KOPT-K1 (cell line): ENCODE data around the gene RNF183.
A peak's percentile ranks its signal among the peaks of the same experiment; 100 is the strongest.

Source experiments
- H3K27ac ChIP-seq: fragments of 200-600 bp; sonication (generic); 2 replicates; pipeline ENCODE4 v1.5.1; 2016; ENCODE audit warnings: antibody characterized with exemption, mild to moderate bottlenecking, low read depth, low read length; ENCODE audit not compliant: poor library complexity, severe bottlenecking
- H3K36me3 ChIP-seq: fragments of 200-600 bp; sonication (generic); 2 replicates; pipeline ENCODE4 v1.5.1; 2017; ENCODE audit warnings: antibody characterized with exemption, mild to moderate bottlenecking, low read length, moderate library complexity; ENCODE audit not compliant: insufficient read depth
- H3K9me3 ChIP-seq: fragments of 200-600 bp; sonication (generic); 2 replicates; pipeline ENCODE4 v1.5.1; 2017; ENCODE audit warnings: antibody characterized with exemption, low read length, mild to moderate bottlenecking; ENCODE audit not compliant: insufficient read depth, poor library complexity, severe bottlenecking

Gene RNF183, protein sequence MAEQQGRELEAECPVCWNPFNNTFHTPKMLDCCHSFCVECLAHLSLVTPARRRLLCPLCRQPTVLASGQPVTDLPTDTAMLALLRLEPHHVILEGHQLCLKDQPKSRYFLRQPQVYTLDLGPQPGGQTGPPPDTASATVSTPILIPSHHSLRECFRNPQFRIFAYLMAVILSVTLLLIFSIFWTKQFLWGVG

GRCh38 chr9:113302792-113303418 lies at the start of gene RNF183:
RNF183 (minus strand) TSS chr9:113303376; CDS start chr9:113298184, 5,192 bp downstream.
- H3K9me3 ChIP-seq = no peaks in the 10 kb centered on the region
- H3K36me3 ChIP-seq = no peaks in the 10 kb centered on the region
- no peak within 1 kb of the TSS for H3K27ac ChIP-seq

DNA sequence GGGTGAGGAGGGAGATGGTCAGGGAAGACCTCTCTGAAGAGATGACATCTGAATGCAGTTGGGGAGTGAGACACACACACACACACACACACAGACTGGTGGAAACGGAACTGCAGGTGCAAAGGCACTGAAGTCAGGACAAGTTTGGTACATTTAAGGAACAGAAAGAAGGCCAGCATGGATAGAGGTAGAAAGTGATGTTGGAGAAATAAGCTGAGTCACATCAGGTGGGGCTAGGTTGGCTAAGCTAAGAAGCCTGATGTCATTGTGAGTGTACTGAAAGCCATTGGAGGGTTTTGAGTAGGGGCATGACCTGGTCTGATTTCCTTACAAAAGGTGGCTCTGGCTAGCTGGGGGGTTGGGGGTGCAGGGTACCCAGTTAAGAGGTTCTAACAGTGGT lies 49.2 kb upstream of the RNF183 start:
- Histone ChIP-seq H3K36me3 (no peaks in the 10 kb centered on the region), H3K9me3 (no peaks in the 10 kb centered on the region), H3K27ac (no peak overlapping the region)

- Histone ChIP-seq H3K36me3 (no peaks in the 10 kb centered on the region), H3K9me3 (no peaks in the 10 kb centered on the region), H3K27ac (no peak overlapping the region)
Observed at GRCh38 chr9:113352006-113352405, 48.8 kb upstream of the RNF183 start.

DNA sequence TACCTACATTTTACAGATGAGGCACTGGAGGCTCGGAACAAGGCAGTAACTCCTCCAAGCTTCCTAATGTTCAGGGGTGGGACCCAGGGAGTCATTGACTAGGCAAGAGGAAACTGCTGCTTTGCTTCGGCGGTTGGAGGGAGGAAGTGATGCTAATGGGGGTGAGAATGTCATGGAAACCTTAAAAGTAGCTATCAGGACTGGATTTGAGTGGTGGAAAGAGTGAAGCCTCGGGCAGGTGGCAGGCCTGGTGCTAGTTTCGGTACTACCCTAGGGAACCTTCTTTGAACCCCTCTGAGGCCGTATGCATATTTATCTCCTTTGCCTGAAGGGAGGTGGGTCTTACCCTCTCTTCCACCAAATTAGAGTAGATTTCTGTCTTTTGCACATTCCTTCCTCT lies 47.8 kb upstream of the RNF183 start:
- no peaks in the 10 kb centered on the region for H3K9me3 ChIP-seq
- H3K27ac ChIP-seq = no peak overlapping the region
- no peaks in the 10 kb centered on the region for H3K36me3 ChIP-seq

- Histone ChIP-seq H3K27ac (no peak overlapping the region), H3K9me3 (no peaks in the 10 kb centered on the region)
Observed at GRCh38 chr9:113350107-113350661, 47.0 kb upstream of the RNF183 start.

DNA sequence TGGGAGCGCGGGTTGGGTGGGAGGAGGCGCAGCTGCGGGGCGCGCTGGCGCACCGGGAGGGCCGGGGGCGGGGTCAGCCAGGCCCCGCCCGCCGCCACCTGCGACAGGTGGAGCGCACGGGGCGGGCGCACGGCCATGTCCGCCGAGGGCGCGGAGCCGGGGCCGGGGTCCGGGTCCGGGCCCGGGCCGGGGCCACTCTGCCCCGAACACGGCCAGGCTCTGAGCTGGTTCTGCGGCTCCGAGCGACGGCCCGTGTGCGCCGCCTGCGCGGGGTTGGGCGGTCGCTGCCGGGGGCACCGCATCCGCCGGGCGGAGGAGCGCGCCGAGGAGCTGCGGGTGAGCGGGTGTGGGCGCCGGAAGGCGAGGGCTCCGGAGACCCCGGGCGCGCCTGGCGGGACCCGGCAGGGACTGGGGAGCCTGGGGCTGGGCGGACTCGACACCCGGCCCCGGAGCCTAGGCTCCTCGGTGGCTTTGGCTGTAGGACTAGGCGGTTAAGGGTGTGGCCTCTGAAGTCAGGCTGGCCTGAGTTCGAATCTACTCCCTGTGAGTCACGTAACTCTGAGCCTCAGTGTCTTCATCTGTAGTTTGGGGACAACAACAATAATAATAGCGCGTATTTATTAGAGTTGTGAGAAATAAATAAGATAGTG lies 46.4 kb upstream of the RNF183 start, which contains the start of gene BSPRY:
TSS of gene BSPRY (plus strand) at position 97 of the 650 bp plus-strand sequence. CDS start at position 136, 39 bp downstream.
- Histone ChIP-seq H3K27ac (no peak within 1 kb of the TSS), H3K36me3 (no peaks in the 10 kb centered on the region)

More at GRCh38 chr9:113350107-113350661, 47.0 kb upstream of the RNF183 start:
- H3K36me3 ChIP-seq = no peaks in the 10 kb centered on the region

GRCh38 chr9:113349066-113349444 lies 45.9 kb upstream of the RNF183 start:
- H3K9me3 ChIP-seq = no peaks in the 10 kb centered on the region
- no peaks in the 10 kb centered on the region for H3K36me3 ChIP-seq
- no peak overlapping the region for H3K27ac ChIP-seq

More for the DNA sequence above, 46.4 kb upstream of the RNF183 start, which contains the start of gene BSPRY:
- H3K9me3 ChIP-seq = no peaks in the 10 kb centered on the region

- H3K27ac ChIP-seq = no peak overlapping the region
- H3K36me3 ChIP-seq = no peaks in the 10 kb centered on the region
- H3K9me3 ChIP-seq = no peaks in the 10 kb centered on the region
Observed at GRCh38 chr9:113348437-113348836, 45.3 kb upstream of the RNF183 start.

GRCh38 chr9:113345671-113346070 lies 42.5 kb upstream of the RNF183 start:
- Histone ChIP-seq H3K27ac (no peak overlapping the region), H3K9me3 (no peaks in the 10 kb centered on the region), H3K36me3 (no peaks in the 10 kb centered on the region)

GRCh38 chr9:113345190-113345589 lies 42.0 kb upstream of the RNF183 start:
- Histone ChIP-seq H3K36me3 (no peaks in the 10 kb centered on the region), H3K9me3 (no peaks in the 10 kb centered on the region), H3K27ac (no peak overlapping the region)

DNA sequence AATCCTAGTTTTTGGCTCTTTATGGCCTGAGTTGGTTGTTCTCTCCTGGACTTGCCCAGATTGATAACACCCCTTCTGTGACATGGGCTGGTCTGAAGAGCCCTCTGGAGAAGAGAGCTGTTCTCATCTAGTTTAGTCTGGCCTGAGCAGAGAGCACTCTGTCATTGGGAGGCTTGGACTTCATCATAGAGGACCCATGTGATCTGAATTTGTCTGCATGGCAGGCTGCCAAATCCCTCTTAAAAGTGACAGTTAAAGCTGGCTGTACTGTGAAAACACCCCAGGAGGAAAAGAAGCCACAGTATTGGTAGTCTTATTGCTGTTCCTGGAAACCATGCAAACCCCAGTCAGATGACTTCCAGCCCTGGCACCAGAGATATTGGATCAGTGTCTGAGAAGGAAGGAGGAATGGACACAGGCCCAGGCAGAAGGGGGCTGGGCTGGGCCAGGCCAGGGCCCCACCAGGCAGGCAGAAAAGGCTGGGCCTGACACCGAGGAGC lies 40.6 kb upstream of the RNF183 start:
- no peaks in the 10 kb centered on the region for H3K9me3 ChIP-seq
- H3K27ac ChIP-seq = peak overlapping the region; percentile 47
- no peaks in the 10 kb centered on the region for H3K36me3 ChIP-seq

- H3K9me3 ChIP-seq = no peaks in the 10 kb centered on the region
- H3K27ac ChIP-seq = no peak overlapping the region
- H3K36me3 ChIP-seq = no peaks in the 10 kb centered on the region
Observed at GRCh38 chr9:113341712-113342410, 38.7 kb upstream of the RNF183 start.

- no peaks in the 10 kb centered on the region for H3K9me3 ChIP-seq
Observed at GRCh38 chr9:113340011-113340699, 37.0 kb upstream of the RNF183 start, which contains the start of gene WDR31. WDR31 (minus strand) TSS chr9:113340275; CDS start chr9:113332022, 8,253 bp downstream.

DNA sequence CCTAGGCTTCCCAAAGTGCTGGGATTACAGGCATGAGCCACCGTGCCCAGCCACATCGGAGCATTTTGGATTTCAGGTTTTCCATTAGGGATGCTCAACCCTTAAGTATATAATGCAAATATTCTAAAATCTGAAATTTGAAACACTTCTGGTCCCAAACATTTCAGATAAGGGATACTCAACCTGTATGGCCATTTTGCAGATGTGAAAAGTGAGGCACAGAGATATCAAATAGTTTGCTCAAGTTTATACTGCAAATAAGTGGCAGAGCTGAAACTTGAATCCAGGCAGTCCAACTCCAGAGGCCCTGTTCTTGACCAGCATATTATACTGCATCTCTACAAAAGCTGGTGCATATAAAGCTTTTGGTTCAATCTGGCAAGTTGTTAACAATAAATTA lies 34.5 kb upstream of the RNF183 start:
- Histone ChIP-seq H3K36me3 (no peaks in the 10 kb centered on the region), H3K9me3 (no peaks in the 10 kb centered on the region), H3K27ac (no peak overlapping the region)

More at GRCh38 chr9:113340011-113340699, 37.0 kb upstream of the RNF183 start, which contains the start of gene WDR31:
- peak within 1 kb of the TSS; percentile 55 for H3K27ac ChIP-seq
- no peaks in the 10 kb centered on the region for H3K36me3 ChIP-seq
